DND-41 (cell line): ENCODE data around the gene PTCD2.

Experiments
- ATAC-seq: fragments of 200-7000 bp; cut with Tn5 transposase; 3 replicates; pipeline ENCODE4 v1.9.1; 2021; ENCODE audit warnings: low read depth; ENCODE audit not compliant: insufficient read depth
- DNase-seq: peaks from one replicate; pipeline ENCODE4 v3.0.0-alpha.2; 2020
- H2AFZ ChIP-seq: 2 replicates; pipeline ENCODE4 v1.6.0; 2012; ENCODE audit warnings: low read depth, low read length
- H3K27ac ChIP-seq: 2 replicates; pipeline ENCODE4 v1.5.1; 2012; ENCODE audit warnings: low read length, inconsistent platforms
- H3K27me3 ChIP-seq: fragments of 200-600 bp; sonication (generic); 2 replicates; pipeline ENCODE4 v1.6.0; 2012; ENCODE audit warnings: low read length, mild to moderate bottlenecking, inconsistent platforms; ENCODE audit not compliant: insufficient read depth, poor library complexity
- H3K36me3 ChIP-seq: 2 replicates; pipeline ENCODE4 v1.5.1; 2012; ENCODE audit warnings: low read length, inconsistent platforms; ENCODE audit not compliant: insufficient read depth
- H3K4me1 ChIP-seq: 2 replicates; pipeline ENCODE4 v1.5.1; 2012; ENCODE audit warnings: mild to moderate bottlenecking, low read length; ENCODE audit not compliant: insufficient read depth
- H3K4me2 ChIP-seq: 2 replicates; pipeline ENCODE4 v1.6.0; 2012; ENCODE audit warnings: mild to moderate bottlenecking, moderate library complexity, low read length, inconsistent platforms; ENCODE audit not compliant: insufficient read depth
- H3K4me3 ChIP-seq, 2 experiments: fragments of 200-600 bp in 1 of 2; shearing (Covaris generic) in 1 of 2; 2 replicates each; pipeline ENCODE4 v1.5.1; 2012 to 2016; ENCODE audit warnings: inconsistent platforms in 2 of 2, low read length in 2 of 2, mild to moderate bottlenecking in 2 of 2, low read depth in 1 of 2, moderate library complexity in 1 of 2
- H3K79me2 ChIP-seq: 2 replicates; pipeline ENCODE4 v1.6.0; 2012; ENCODE audit warnings: low read length, inconsistent platforms; ENCODE audit not compliant: insufficient read depth
- H3K9ac ChIP-seq: 2 replicates; pipeline ENCODE4 v1.6.0; 2012; ENCODE audit warnings: low read depth, mild to moderate bottlenecking, inconsistent platforms, low read length, moderate library complexity
- H3K9me3 ChIP-seq: 2 replicates; pipeline ENCODE4 v1.5.1; 2012; ENCODE audit warnings: low read length, moderate library complexity, mild to moderate bottlenecking, inconsistent platforms; ENCODE audit not compliant: insufficient read depth, severe bottlenecking
- H4K20me1 ChIP-seq: 2 replicates; pipeline ENCODE4 v1.6.0; 2012; ENCODE audit warnings: low read length; ENCODE audit not compliant: insufficient read depth
- CTCF ChIP-seq: IDR thresholded peaks from 2 replicates; pipeline ENCODE4 v1.5.1; 2012; ENCODE audit warnings: borderline replicate concordance, low read length, moderate library complexity, mild to moderate bottlenecking; ENCODE audit not compliant: poor library complexity, severe bottlenecking; ENCODE audit errors: extremely low read depth
- EZH2 ChIP-seq: IDR thresholded peaks from 3 replicates; pipeline ENCODE4 v1.6.1; 2012; ENCODE audit warnings: borderline replicate concordance, low read depth, mild to moderate bottlenecking, moderate library complexity, low read length, inconsistent platforms; ENCODE audit not compliant: severe bottlenecking

Gene PTCD2

DNA sequence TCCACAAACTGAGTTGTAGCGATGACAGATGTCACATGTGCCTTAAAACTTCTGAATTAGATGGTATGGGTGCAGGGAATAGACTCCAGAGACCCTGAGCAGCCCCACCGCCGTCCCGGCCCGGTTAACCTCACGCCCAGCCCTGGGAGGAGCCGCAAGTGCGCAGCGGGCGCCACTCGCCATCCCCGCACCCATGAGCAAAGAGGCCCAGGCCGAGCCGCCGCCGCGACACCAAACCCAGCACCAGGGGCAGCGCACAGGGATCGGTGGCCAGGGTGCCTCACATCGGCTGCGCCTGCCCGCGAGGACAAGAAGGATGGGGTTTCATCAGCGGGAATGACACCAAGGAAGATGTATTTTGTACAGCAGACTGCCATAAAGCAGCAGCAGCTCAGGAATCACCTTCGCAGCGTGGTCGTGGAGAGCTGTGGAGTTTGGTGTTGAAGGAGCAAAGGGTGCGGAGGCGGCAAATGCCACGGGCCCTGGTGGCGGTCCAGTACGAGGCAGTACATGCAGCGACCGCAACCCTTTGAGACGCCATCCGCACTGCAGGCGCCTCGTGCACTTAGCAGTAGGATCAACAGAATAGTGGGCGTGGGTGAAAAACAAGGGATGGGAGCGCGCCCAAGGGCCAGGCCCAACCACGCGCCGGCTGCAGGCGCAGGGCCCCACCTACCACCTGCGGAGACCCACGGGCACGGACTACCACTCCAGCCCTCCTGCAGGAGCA, 97.3 kb downstream of the PTCD2 start:
- Histone ChIP-seq H3K36me3 (no peaks in the 10 kb centered on the region), H3K4me1 (no peaks in the 10 kb centered on the region), H3K9me3 (no peaks in the 10 kb centered on the region), H3K9ac (no peak overlapping the region), H4K20me1 (no peaks in the 10 kb centered on the region), H3K27ac (no peak overlapping the region), H3K4me3 (no peak overlapping the region), H3K79me2 (no peaks in the 10 kb centered on the region), H3K4me2 (no peak overlapping the region), H3K27me3 (peaks cover 5% of the 10 kb centered on the region), H2AFZ (no peak overlapping the region)
- TF ChIP-seq CTCF (no peak), EZH2 (no peak)
- DNase-seq (no peak), ATAC-seq (no peak)
